Activated T-cell treated with anti-CD3 and anti-CD28 coated beads, Interleukin-2, amount 50 U/mL, for 4 hours (primary cell): ENCODE results near the gene TDRD7. TPM values are rescaled to one million over a fixed set of nuclear protein-coding genes. Genes with fewer than 3 reads are reported as not detected.

ENCODE experiments used
- ATAC-seq, 2 donors: fragments of 200-7000 bp; cut with Tn5 transposase; one replicate each; pipeline ENCODE4 v1.10.0; 2021
- DNase-seq: peaks from one replicate; pipeline ENCODE4 v3.0.0-alpha.2; 2020
- H3K27me3 Mint-ChIP-seq: one replicate; pipeline ENCODE4 v1.8.0; 2021; ENCODE audit warnings: low read depth, mixed read lengths
- H3K36me3 Mint-ChIP-seq: one replicate; pipeline ENCODE4 v1.8.0; 2022; ENCODE audit warnings: mixed read lengths; ENCODE audit not compliant: insufficient read depth
- H3K4me1 Mint-ChIP-seq: one replicate; pipeline ENCODE4 v1.8.0; 2021; ENCODE audit warnings: low read depth, mixed read lengths
- H3K4me3 Mint-ChIP-seq: one replicate; pipeline ENCODE4 v1.8.0; 2021; ENCODE audit warnings: mild to moderate bottlenecking, moderate library complexity, mixed read lengths
- H3K9me3 Mint-ChIP-seq: one replicate; pipeline ENCODE4 v1.8.0; 2021; ENCODE audit warnings: mixed read lengths
- total RNA-seq, 3 donors: library from RNA; stranded (reverse); gene quantifications; one replicate each; pipeline ENCODE4 v1.2.1, GENCODE V29; 2021

The TDRD7 gene
- total RNA-seq, 3 donors from 2014 or later = 2.7 to 4.1 (median 2.8) TPM

DNA sequence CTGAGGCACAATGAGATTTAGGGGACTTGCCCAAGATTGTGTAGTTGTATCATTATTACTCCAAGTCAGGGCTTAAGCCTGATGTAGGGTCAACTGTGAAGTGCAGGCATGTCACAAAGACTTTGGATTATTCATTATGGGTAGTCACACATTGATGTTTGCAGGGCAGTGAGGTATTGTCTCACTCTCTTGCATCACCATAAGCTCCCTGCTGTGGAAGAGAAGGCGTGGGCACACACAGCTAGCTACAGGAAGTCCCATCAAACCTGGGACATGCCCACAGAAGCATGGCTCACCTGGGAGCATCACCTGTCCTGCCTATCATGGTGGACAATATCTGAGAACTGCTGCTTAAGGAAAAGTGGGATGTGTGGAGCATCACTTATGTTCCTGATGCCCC is 131.7 kb downstream of the TDRD7 start:
- H3K9me3 Mint-ChIP-seq = no peaks in the 10 kb centered on the region
- no peak for ATAC-seq
- no peak for DNase-seq
- no peaks in the 10 kb centered on the region for H3K4me1 Mint-ChIP-seq
- no peaks in the 10 kb centered on the region for H3K36me3 Mint-ChIP-seq
- H3K4me3 Mint-ChIP-seq = no peak overlapping the region
- peaks cover 5% of the 10 kb centered on the region for H3K27me3 Mint-ChIP-seq

GRCh38 chr9:97545486-97545885 is 133.6 kb downstream of the TDRD7 start:
- ATAC-seq (no peak), DNase-seq (no peak)
- no peaks in the 10 kb centered on the region for H3K9me3 Mint-ChIP-seq
- peaks cover 5% of the 10 kb centered on the region for H3K27me3 Mint-ChIP-seq
- H3K4me1 Mint-ChIP-seq = no peaks in the 10 kb centered on the region
- H3K36me3 Mint-ChIP-seq = no peaks in the 10 kb centered on the region
- no peak overlapping the region for H3K4me3 Mint-ChIP-seq

Other genes starting within 250 kb of the TDRD7 start
- 1 to 10 TPM; 1.1 to 1.5 (median 1.2) TPM for gene CCDC180, start 104.4 kb upstream of the TDRD7 start, total RNA-seq
- 1 to 10 TPM in 1 of 3 donors, under 1 TPM in 2; 0.71 to 1.2 (median 0.96) TPM for gene TMOD1, start 89.6 kb downstream of the TDRD7 start, total RNA-seq
- gene TSTD2, start 221.3 kb downstream of the TDRD7 start, total RNA-seq = 10 to 100 TPM; 12.8 to 15.1 (median 14.7) TPM
- gene NCBP1, start 221.7 kb downstream of the TDRD7 start, total RNA-seq = 10 to 100 TPM; 48.1 to 50.9 (median 48.1) TPM